Measurements from ENCODE around the gene FOXP2. TPM values are rescaled to one million over a fixed set of nuclear protein-coding genes. Genes with fewer than 3 reads are reported as not detected.

Gene FOXP2
- total RNA-seq, 1 donor from 2014 or later: 12.1 TPM

- Mint-ChIP-seq H3K27me3 (ENCODE audit: low read depth) (no peaks in the 10 kb centered on the region), H3K9me3 (ENCODE audit: low read depth) (no peaks in the 10 kb centered on the region), H3K4me1 (ENCODE audit: low read depth) (no peaks in the 10 kb centered on the region), H3K36me3 (ENCODE audit: low read depth) (peaks cover 3% of the 10 kb centered on the region), H3K4me3 (ENCODE audit: unreplicated experiment) (no peak overlapping the region), H3K27ac (ENCODE audit: unreplicated experiment) (no peak overlapping the region)
- TF ChIP-seq CTCF (IDR thresholded peaks at IDR 0.05): no peak
- DNase-seq (ENCODE audit: low spot score): no peak
These were observed 215.1 kb downstream of the FOXP2 start for GRCh38 chr7:114629762-114630161.

- TF ChIP-seq CTCF (IDR thresholded peaks at IDR 0.05): no peak
- no peak for DNase-seq (ENCODE audit: low spot score)
- H3K27ac Mint-ChIP-seq (ENCODE audit: unreplicated experiment): no peak overlapping the region
- H3K4me1 Mint-ChIP-seq (ENCODE audit: low read depth): no peaks in the 10 kb centered on the region
- no peaks in the 10 kb centered on the region for H3K27me3 Mint-ChIP-seq (ENCODE audit: low read depth)
- no peaks in the 10 kb centered on the region for H3K9me3 Mint-ChIP-seq (ENCODE audit: low read depth)
- H3K36me3 Mint-ChIP-seq (ENCODE audit: low read depth): peaks cover 3% of the 10 kb centered on the region
- H3K4me3 Mint-ChIP-seq (ENCODE audit: unreplicated experiment): no peak overlapping the region
These were observed 215.8 kb downstream of the FOXP2 start for GRCh38 chr7:114630201-114630990.

GRCh38 chr7:114631249-114631822 lies 216.7 kb downstream of the FOXP2 start:
- TF ChIP-seq CTCF (IDR thresholded peaks at IDR 0.05): no peak
- no peak overlapping the region for H3K27ac Mint-ChIP-seq (ENCODE audit: unreplicated experiment)
- no peaks in the 10 kb centered on the region for H3K4me1 Mint-ChIP-seq (ENCODE audit: low read depth)
- H3K4me3 Mint-ChIP-seq (ENCODE audit: unreplicated experiment): no peak overlapping the region
- no peak for DNase-seq (ENCODE audit: low spot score)
- H3K27me3 Mint-ChIP-seq (ENCODE audit: low read depth): no peaks in the 10 kb centered on the region
- no peaks in the 10 kb centered on the region for H3K9me3 Mint-ChIP-seq (ENCODE audit: low read depth)
- peaks cover 3% of the 10 kb centered on the region for H3K36me3 Mint-ChIP-seq (ENCODE audit: low read depth)

- Mint-ChIP-seq H3K4me1 (ENCODE audit: low read depth) (no peaks in the 10 kb centered on the region), H3K9me3 (ENCODE audit: low read depth) (no peaks in the 10 kb centered on the region), H3K27me3 (ENCODE audit: low read depth) (no peaks in the 10 kb centered on the region), H3K27ac (ENCODE audit: unreplicated experiment) (no peak overlapping the region), H3K4me3 (ENCODE audit: unreplicated experiment) (no peak overlapping the region), H3K36me3 (ENCODE audit: low read depth) (peaks cover 3% of the 10 kb centered on the region)
- no peak for TF ChIP-seq CTCF (IDR thresholded peaks at IDR 0.05)
- DNase-seq (ENCODE audit: low spot score): no peak
These were observed 224.8 kb downstream of the FOXP2 start for GRCh38 chr7:114639451-114639850.

GRCh38 chr7:114644455-114644854 lies 229.8 kb downstream of the FOXP2 start:
- Mint-ChIP-seq H3K4me3 (ENCODE audit: unreplicated experiment) (no peak overlapping the region), H3K27ac (ENCODE audit: unreplicated experiment) (no peak overlapping the region), H3K36me3 (ENCODE audit: low read depth) (peaks cover 4% of the 10 kb centered on the region), H3K9me3 (ENCODE audit: low read depth) (no peaks in the 10 kb centered on the region), H3K4me1 (ENCODE audit: low read depth) (no peaks in the 10 kb centered on the region), H3K27me3 (ENCODE audit: low read depth) (no peaks in the 10 kb centered on the region)
- DNase-seq (ENCODE audit: low spot score): no peak
- no peak for TF ChIP-seq CTCF (IDR thresholded peaks at IDR 0.05)

Data from chondrocyte (in vitro differentiated cells).